ENCODE measurements around the gene NFIA. TPM values are rescaled to one million over a fixed set of nuclear protein-coding genes. Genes with fewer than 3 reads are reported as not detected.

NFIA gene
- total and polyA plus RNA-seq, 9 of the 15 experiments (the other 6 are each of a cell fraction or from before 2014, with no cell fraction given), result 5.3 to 24.9 (median 9.8) TPM

DNA sequence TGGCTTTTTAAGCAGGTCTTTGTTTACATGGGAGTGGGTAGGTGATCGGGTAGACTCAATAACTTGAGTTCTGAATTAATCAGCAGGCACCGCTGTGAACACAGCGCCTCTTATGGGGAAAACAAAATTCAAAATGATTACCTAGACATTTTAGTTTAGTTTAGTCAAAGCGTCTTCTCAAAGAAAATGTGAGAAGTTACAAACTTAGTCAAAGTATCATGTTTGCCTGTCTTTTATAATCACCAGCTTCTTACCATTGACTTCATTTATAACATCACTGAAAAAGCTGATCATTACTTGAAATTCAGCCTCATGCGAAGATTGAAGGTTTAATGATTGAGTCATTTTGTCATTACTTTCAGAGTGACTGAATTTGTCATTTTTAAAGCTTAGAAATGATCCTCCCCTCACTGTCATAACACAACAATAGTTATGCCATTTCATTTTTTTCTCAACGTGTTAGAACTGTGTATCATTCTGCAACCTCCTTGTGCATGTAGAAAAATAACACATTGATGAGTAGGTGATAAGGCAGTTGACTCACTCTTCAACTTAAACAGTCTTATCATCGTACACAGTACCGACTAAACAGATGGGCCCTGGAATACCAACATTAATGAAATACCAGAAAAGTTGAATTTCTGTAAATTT, 188.5 kb downstream of the NFIA start (continued):
- TF ChIP-seq, protein P1, sequence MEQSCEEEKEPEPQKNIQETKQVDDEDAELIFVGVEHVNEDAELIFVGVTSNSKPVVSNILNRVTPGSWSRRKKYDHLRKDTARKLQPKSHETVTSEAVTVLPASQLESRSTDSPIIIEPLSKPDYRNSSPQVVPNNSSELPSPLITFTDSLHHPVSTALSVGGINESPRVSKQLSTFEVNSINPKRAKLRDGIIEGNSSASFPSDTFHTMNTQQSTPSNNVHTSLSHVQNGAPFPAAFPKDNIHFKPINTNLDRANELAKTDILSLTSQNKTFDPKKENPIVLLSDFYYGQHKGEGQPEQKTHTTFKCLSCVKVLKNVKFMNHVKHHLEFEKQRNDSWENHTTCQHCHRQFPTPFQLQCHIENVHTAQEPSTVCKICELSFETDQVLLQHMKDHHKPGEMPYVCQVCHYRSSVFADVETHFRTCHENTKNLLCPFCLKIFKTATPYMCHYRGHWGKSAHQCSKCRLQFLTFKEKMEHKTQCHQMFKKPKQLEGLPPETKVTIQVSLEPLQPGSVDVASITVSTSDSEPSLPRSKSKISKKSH (CRISPR knock-in tag; IDR thresholded peaks at IDR 0.05), result no peak
- no peak for TF ChIP-seq RBM34 (IDR thresholded peaks at IDR 0.05; ENCODE audit: borderline replicate concordance, insufficient read depth, low read length)
- peak; percentile 32; the same call in 1 of the 2 replicates for TF ChIP-seq ATF7 (IDR thresholded peaks at IDR 0.05)
- TF ChIP-seq, protein P2, sequence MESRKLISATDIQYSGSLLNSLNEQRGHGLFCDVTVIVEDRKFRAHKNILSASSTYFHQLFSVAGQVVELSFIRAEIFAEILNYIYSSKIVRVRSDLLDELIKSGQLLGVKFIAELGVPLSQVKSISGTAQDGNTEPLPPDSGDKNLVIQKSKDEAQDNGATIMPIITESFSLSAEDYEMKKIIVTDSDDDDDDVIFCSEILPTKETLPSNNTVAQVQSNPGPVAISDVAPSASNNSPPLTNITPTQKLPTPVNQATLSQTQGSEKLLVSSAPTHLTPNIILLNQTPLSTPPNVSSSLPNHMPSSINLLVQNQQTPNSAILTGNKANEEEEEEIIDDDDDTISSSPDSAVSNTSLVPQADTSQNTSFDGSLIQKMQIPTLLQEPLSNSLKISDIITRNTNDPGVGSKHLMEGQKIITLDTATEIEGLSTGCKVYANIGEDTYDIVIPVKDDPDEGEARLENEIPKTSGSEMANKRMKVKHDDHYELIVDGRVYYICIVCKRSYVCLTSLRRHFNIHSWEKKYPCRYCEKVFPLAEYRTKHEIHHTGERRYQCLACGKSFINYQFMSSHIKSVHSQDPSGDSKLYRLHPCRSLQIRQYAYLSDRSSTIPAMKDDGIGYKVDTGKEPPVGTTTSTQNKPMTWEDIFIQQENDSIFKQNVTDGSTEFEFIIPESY (CRISPR knock-in tag; IDR thresholded peaks at IDR 0.05), result no peak
- TF ChIP-seq SLC30A9 (CRISPR knock-in tag; IDR thresholded peaks at IDR 0.05), result no peak
- peak; percentile 91 for TF ChIP-seq GATA2 (CRISPR knock-in tag; IDR thresholded peaks at IDR 0.05)
- TF ChIP-seq RAD21 (CRISPR knock-in tag; conservative IDR thresholded peaks at IDR 0.05 in 1 of 2, IDR thresholded peaks at IDR 0.05 in 1 of 2), result peak in 1 of 2 experiments; percentile 44; a peak in 3 of 4 replicates
- no peak for TF ChIP-seq ZNF324 (CRISPR knock-in tag; IDR thresholded peaks at IDR 0.05)
- no peak for TF ChIP-seq FOXP1 (CRISPR knock-in tag; IDR thresholded peaks at IDR 0.05)
- TF ChIP-seq, protein P3, sequence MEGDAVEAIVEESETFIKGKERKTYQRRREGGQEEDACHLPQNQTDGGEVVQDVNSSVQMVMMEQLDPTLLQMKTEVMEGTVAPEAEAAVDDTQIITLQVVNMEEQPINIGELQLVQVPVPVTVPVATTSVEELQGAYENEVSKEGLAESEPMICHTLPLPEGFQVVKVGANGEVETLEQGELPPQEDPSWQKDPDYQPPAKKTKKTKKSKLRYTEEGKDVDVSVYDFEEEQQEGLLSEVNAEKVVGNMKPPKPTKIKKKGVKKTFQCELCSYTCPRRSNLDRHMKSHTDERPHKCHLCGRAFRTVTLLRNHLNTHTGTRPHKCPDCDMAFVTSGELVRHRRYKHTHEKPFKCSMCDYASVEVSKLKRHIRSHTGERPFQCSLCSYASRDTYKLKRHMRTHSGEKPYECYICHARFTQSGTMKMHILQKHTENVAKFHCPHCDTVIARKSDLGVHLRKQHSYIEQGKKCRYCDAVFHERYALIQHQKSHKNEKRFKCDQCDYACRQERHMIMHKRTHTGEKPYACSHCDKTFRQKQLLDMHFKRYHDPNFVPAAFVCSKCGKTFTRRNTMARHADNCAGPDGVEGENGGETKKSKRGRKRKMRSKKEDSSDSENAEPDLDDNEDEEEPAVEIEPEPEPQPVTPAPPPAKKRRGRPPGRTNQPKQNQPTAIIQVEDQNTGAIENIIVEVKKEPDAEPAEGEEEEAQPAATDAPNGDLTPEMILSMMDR (IDR thresholded peaks at IDR 0.05 in 2 of 3, conservative IDR thresholded peaks at IDR 0.05 in 1 of 3; ENCODE audit: insufficient read depth in 2 of 3, low read depth in 1 of 3, low read length in 3 of 3), result peak; percentile 26 to 59 (median 51); a peak in 5 of 6 replicates
- no peak for TF ChIP-seq ZNF232 (CRISPR knock-in tag; IDR thresholded peaks at IDR 0.05)
- TF ChIP-seq, protein P4, sequence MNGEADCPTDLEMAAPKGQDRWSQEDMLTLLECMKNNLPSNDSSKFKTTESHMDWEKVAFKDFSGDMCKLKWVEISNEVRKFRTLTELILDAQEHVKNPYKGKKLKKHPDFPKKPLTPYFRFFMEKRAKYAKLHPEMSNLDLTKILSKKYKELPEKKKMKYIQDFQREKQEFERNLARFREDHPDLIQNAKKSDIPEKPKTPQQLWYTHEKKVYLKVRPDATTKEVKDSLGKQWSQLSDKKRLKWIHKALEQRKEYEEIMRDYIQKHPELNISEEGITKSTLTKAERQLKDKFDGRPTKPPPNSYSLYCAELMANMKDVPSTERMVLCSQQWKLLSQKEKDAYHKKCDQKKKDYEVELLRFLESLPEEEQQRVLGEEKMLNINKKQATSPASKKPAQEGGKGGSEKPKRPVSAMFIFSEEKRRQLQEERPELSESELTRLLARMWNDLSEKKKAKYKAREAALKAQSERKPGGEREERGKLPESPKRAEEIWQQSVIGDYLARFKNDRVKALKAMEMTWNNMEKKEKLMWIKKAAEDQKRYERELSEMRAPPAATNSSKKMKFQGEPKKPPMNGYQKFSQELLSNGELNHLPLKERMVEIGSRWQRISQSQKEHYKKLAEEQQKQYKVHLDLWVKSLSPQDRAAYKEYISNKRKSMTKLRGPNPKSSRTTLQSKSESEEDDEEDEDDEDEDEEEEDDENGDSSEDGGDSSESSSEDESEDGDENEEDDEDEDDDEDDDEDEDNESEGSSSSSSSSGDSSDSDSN (IDR thresholded peaks at IDR 0.05; ENCODE audit: borderline replicate concordance in 1 of 2, low read depth in 2 of 2, low read length in 2 of 2), result no peak
- TF ChIP-seq ZNF134 (CRISPR knock-in tag; conservative IDR thresholded peaks at IDR 0.05), result no peak
- no peak for TF ChIP-seq ZNF717 (CRISPR knock-in tag; IDR thresholded peaks at IDR 0.05)
- no peak for TF ChIP-seq ZNF431 (CRISPR knock-in tag; IDR thresholded peaks at IDR 0.05)
- TF ChIP-seq TSC22D4 (tag; IDR thresholded peaks at IDR 0.05), result no peak
- TF ChIP-seq NFE2L1 (tag; IDR thresholded peaks at IDR 0.05; ENCODE audit: borderline replicate concordance, low read depth), result no peak
- no peak for TF ChIP-seq ZNF79 (CRISPR knock-in tag; IDR thresholded peaks at IDR 0.05; ENCODE audit: low read depth)
- TF ChIP-seq NFE2 (IDR thresholded peaks at IDR 0.05; ENCODE audit: low read depth), result peak; percentile 63
